Endothelial cell (in vitro differentiated cells): Measurements from ENCODE around the gene TBC1D9. TPM values are rescaled to one million over a fixed set of nuclear protein-coding genes. Genes with fewer than 3 reads are reported as not detected.
A peak's percentile ranks its signal among the peaks of the same experiment; 100 is the strongest.

Experiments used
- DNase-seq: peaks from one replicate; pipeline ENCODE4 v3.0.0; 2021; ENCODE audit warnings: low spot score
- H3K27ac Mint-ChIP-seq: one replicate; pipeline ENCODE4 v1.8.0; 2021; ENCODE audit warnings: mixed read lengths, inconsistent platforms; ENCODE audit not compliant: unreplicated experiment
- H3K27me3 Mint-ChIP-seq: one replicate; pipeline ENCODE4 v1.8.0; 2021; ENCODE audit warnings: mild to moderate bottlenecking, moderate library complexity, mixed read lengths, inconsistent platforms; ENCODE audit not compliant: unreplicated experiment
- H3K36me3 Mint-ChIP-seq: one replicate; pipeline ENCODE4 v1.8.0; 2021; ENCODE audit warnings: mild to moderate bottlenecking, low read depth, mixed read lengths, inconsistent platforms; ENCODE audit not compliant: unreplicated experiment
- H3K4me1 Mint-ChIP-seq: one replicate; pipeline ENCODE4 v1.8.0; 2021; ENCODE audit warnings: mild to moderate bottlenecking, mixed read lengths, inconsistent platforms; ENCODE audit not compliant: unreplicated experiment
- H3K4me3 Mint-ChIP-seq: one replicate; pipeline ENCODE4 v1.8.0; 2021; ENCODE audit warnings: mild to moderate bottlenecking, mixed read lengths, inconsistent platforms; ENCODE audit not compliant: unreplicated experiment
- H3K9me3 Mint-ChIP-seq: one replicate; pipeline ENCODE4 v1.8.0; 2021; ENCODE audit warnings: mixed read lengths, inconsistent platforms; ENCODE audit not compliant: unreplicated experiment
- total RNA-seq: library from RNA; stranded (reverse); fragmentation: NEBNext Ultra II Directional; extraction: Animal tissue kit (Norgen Biotek cat#: 25700); gene quantifications from one replicate; pipeline ENCODE4 v1.2.1, GENCODE V29; 2021; ENCODE audit not compliant: unreplicated experiment
- TF ChIP-seq, protein P1 (sequence below): fragments of 200-600 bp; sonication (generic); IDR thresholded peaks from one replicate; pipeline ENCODE4 v1.5.0; 2021; ENCODE audit warnings: antibody characterized with exemption; ENCODE audit not compliant: unreplicated experiment

Gene TBC1D9
- total RNA-seq, 1 donor from 2014 or later, result 25.5 TPM

DNA sequence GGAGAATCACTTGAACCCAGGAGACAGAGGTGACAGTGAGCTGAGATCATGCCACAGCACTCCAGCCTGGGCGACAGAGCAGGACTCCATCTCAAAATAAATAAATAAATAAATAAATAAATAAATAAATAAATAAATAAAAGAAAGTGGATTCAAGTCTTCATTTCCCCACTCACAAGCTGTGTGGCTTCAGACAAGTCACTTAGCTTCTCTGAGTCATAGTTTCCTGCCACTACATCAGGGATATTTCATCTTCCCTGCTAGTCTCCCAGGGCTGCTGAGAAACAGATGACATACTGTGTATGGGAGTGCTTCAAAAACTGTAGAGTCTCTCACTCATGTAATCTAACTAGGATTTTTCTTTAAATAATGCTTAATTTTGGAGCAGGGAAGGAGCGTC is 37.2 kb downstream of the TBC1D9 start:
- H3K36me3 Mint-ChIP-seq, result no peaks in the 10 kb centered on the region
- H3K27me3 Mint-ChIP-seq, result no peaks in the 10 kb centered on the region
- no peak overlapping the region for H3K4me3 Mint-ChIP-seq
- TF ChIP-seq, protein P1, sequence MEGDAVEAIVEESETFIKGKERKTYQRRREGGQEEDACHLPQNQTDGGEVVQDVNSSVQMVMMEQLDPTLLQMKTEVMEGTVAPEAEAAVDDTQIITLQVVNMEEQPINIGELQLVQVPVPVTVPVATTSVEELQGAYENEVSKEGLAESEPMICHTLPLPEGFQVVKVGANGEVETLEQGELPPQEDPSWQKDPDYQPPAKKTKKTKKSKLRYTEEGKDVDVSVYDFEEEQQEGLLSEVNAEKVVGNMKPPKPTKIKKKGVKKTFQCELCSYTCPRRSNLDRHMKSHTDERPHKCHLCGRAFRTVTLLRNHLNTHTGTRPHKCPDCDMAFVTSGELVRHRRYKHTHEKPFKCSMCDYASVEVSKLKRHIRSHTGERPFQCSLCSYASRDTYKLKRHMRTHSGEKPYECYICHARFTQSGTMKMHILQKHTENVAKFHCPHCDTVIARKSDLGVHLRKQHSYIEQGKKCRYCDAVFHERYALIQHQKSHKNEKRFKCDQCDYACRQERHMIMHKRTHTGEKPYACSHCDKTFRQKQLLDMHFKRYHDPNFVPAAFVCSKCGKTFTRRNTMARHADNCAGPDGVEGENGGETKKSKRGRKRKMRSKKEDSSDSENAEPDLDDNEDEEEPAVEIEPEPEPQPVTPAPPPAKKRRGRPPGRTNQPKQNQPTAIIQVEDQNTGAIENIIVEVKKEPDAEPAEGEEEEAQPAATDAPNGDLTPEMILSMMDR, result no peak
- H3K27ac Mint-ChIP-seq, result peak overlapping the region; percentile 5
- no peak for DNase-seq
- no peaks in the 10 kb centered on the region for H3K9me3 Mint-ChIP-seq
- peaks cover 9% of the 10 kb centered on the region for H3K4me1 Mint-ChIP-seq

DNA sequence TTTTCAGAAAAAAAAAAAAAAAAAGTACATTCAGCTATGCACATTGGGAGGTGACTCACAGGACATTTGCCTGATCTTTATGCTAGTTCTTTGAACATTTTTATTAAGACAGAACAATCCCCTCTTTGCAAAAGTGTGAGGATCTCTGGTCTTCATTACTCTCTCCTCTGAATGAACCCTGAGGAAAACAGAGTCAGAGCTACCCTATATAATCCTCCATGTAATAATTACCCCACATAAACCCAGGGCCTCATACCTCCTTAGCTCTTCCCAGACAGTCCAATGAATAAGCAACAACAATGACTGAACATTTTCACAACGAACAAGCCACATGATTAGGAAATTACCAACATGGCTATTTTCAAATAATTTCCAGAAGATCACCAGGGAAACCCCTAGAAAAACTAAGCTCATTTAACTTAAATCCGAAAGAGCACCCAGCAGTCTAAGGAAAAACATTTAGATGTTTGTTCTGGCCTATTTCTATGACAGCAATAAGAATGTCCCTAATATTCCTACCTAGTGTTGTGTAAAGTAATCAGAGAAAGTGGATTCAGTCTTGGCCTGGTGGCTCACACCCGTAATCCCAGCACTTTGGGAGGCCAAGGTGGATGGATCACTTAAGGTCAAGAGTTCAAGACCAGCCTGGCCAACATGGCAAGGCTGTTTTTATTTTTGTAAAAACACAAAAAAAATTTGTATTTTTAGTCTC is 37.8 kb downstream of the TBC1D9 start:
- H3K27ac Mint-ChIP-seq, result no peak overlapping the region
- TF ChIP-seq, protein P1, result no peak
- DNase-seq, result no peak
- no peaks in the 10 kb centered on the region for H3K9me3 Mint-ChIP-seq
- H3K27me3 Mint-ChIP-seq, result no peaks in the 10 kb centered on the region
- peaks cover 9% of the 10 kb centered on the region for H3K4me1 Mint-ChIP-seq
- H3K36me3 Mint-ChIP-seq, result no peaks in the 10 kb centered on the region
- H3K4me3 Mint-ChIP-seq, result no peak overlapping the region

DNA sequence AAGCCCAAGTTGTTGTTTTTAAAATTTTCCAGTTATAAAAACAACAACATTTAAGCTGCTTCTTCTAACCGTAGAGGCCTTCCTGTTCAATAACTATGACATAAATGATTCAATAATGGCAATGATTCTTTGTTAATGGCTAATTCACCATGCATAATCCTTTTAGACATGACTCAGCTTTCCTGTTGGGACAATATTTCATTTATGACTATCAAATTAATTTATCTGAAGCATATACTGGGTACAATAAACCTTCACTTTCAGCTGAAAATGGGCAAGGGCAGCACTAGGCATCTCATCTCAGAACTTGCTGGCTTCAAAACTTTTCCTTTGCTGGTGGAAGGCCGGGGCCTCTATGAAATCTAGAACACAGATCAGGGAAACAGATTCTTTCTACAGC is 38.9 kb downstream of the TBC1D9 start:
- Mint-ChIP-seq H3K9me3 (no peaks in the 10 kb centered on the region), H3K27ac (no peak overlapping the region), H3K36me3 (no peaks in the 10 kb centered on the region), H3K27me3 (no peaks in the 10 kb centered on the region), H3K4me3 (no peak overlapping the region), H3K4me1 (peaks cover 9% of the 10 kb centered on the region)
- DNase-seq, result no peak
- TF ChIP-seq, protein P1, result no peak

DNA sequence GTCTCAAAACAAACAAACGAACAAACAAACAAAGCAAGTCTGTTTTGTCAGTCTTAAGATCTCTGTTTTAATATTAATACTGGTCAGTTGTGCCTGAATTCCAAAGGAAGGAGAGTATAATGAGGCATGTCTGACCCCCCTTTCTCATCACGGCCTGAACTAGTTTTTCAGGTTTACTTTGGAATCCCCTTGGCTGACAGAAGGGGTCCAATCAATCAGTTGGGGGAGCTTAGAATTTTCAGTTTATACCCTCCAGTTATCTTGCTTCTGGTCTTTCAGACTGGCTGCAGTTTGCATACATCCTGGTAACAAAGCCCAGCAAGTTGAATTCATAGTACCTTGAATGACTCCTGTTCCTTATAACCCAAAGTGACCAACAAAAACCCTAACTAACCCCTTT is 41.1 kb downstream of the TBC1D9 start:
- no peak for DNase-seq
- no peak overlapping the region for H3K27ac Mint-ChIP-seq
- no peak overlapping the region for H3K4me3 Mint-ChIP-seq
- peaks cover 9% of the 10 kb centered on the region for H3K4me1 Mint-ChIP-seq
- H3K9me3 Mint-ChIP-seq, result no peaks in the 10 kb centered on the region
- H3K36me3 Mint-ChIP-seq, result no peaks in the 10 kb centered on the region
- TF ChIP-seq, protein P1, result no peak
- no peaks in the 10 kb centered on the region for H3K27me3 Mint-ChIP-seq

DNA sequence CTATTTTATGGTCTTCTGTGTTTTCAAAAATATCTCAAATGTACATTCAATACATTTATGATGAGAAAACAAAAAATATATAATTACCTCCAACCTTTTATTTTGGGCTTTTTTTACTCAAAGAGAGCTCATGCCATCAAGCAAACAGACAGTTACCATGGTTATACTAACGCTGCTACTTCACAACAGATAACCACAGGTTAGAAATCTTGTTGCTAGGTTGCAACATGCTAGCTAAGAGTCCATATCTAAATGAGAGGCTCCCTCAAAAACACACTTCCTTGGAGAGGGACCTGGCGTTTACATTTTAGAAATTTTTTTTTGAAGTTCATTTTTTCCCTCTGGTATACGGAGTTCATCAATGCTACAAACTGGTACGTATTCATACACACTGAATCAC is 44.3 kb downstream of the TBC1D9 start:
- DNase-seq, result no peak
- H3K27ac Mint-ChIP-seq, result no peak overlapping the region
- H3K36me3 Mint-ChIP-seq, result peaks cover 5% of the 10 kb centered on the region
- no peaks in the 10 kb centered on the region for H3K9me3 Mint-ChIP-seq
- H3K4me1 Mint-ChIP-seq, result peaks cover 2% of the 10 kb centered on the region
- H3K4me3 Mint-ChIP-seq, result no peak overlapping the region
- H3K27me3 Mint-ChIP-seq, result no peaks in the 10 kb centered on the region
- TF ChIP-seq, protein P1, result no peak
